ENCODE results near the gene TTC33. TPM values are rescaled to one million over a fixed set of nuclear protein-coding genes. Genes with fewer than 3 reads are reported as not detected.

Gene TTC33
- total RNA-seq, 2 donors from 2014 or later, result 13.5 to 19.3 TPM

GRCh38 chr5:40479939-40480338 lies 275.8 kb downstream of the TTC33 start:
- Mint-ChIP-seq H3K27ac (no peak overlapping the region), H3K9me3 (no peaks in the 10 kb centered on the region), H3K4me1 (no peaks in the 10 kb centered on the region), H3K27me3 (ENCODE audit: insufficient read depth) (no peaks in the 10 kb centered on the region), H3K4me3 (no peak overlapping the region), H3K36me3 (ENCODE audit: low read depth) (no peaks in the 10 kb centered on the region)
- no peaks in the 10 kb centered on the region for H3K27me3 ChIP-seq (ENCODE audit: control insufficient read depth, insufficient read depth, low read length, poor library complexity, severe bottlenecking)
- 57 to 67% methylated on average over 3 of the region's 3 CpGs for WGBS, 2 experiments (ENCODE audit: insufficient coverage in 1 of 2, insufficient read length in 1 of 2)
- H3K9ac ChIP-seq (ENCODE audit: extremely low read depth, low read length, poor library complexity, severe bottlenecking), result no peak overlapping the region
- TF ChIP-seq, protein P1, sequence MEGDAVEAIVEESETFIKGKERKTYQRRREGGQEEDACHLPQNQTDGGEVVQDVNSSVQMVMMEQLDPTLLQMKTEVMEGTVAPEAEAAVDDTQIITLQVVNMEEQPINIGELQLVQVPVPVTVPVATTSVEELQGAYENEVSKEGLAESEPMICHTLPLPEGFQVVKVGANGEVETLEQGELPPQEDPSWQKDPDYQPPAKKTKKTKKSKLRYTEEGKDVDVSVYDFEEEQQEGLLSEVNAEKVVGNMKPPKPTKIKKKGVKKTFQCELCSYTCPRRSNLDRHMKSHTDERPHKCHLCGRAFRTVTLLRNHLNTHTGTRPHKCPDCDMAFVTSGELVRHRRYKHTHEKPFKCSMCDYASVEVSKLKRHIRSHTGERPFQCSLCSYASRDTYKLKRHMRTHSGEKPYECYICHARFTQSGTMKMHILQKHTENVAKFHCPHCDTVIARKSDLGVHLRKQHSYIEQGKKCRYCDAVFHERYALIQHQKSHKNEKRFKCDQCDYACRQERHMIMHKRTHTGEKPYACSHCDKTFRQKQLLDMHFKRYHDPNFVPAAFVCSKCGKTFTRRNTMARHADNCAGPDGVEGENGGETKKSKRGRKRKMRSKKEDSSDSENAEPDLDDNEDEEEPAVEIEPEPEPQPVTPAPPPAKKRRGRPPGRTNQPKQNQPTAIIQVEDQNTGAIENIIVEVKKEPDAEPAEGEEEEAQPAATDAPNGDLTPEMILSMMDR (conservative IDR thresholded peaks at IDR 0.05), result no peak
- H3K4me1 ChIP-seq (ENCODE audit: control insufficient read depth, insufficient read depth, low read length), result no peaks in the 10 kb centered on the region
- no peaks in the 10 kb centered on the region for H3K9me3 ChIP-seq (ENCODE audit: control insufficient read depth, low read length)
- DNase-seq, result no peak
- no peaks in the 10 kb centered on the region for H3K36me3 ChIP-seq (ENCODE audit: control insufficient read depth, insufficient read depth, low read length)
- no peak overlapping the region for H3K27ac ChIP-seq (ENCODE audit: low read depth, low read length)
- H3K4me3 ChIP-seq (ENCODE audit: low read length), result no peak overlapping the region

DNA sequence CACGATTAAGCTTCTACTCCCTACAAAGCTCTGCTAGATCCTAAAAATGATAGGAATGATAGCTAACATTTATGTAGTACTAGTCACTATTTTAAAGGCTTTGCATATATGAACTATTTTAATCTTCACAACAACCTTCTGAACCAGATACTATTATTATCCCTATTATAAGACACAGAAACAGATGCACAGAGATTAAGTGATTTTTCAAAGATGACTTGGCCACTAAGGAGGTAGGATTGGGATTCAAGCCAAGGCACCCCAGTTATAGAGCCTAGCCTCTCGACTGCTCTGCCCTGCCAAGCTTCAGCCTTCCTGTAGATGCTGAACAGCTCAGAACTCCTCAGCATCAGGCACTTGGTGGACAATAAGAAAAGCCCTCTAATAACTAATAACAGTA lies 277.0 kb downstream of the TTC33 start:
- Mint-ChIP-seq H3K4me1 (no peaks in the 10 kb centered on the region), H3K27ac (no peak overlapping the region), H3K27me3 (ENCODE audit: insufficient read depth) (no peaks in the 10 kb centered on the region), H3K4me3 (no peak overlapping the region), H3K9me3 (no peaks in the 10 kb centered on the region), H3K36me3 (ENCODE audit: low read depth) (no peaks in the 10 kb centered on the region)
- Histone ChIP-seq H3K9me3 (ENCODE audit: control insufficient read depth, low read length) (no peaks in the 10 kb centered on the region), H3K4me3 (ENCODE audit: low read length) (no peak overlapping the region), H3K27me3 (ENCODE audit: control insufficient read depth, insufficient read depth, low read length, poor library complexity, severe bottlenecking) (no peaks in the 10 kb centered on the region), H3K27ac (ENCODE audit: low read depth, low read length) (no peak overlapping the region), H3K4me1 (ENCODE audit: control insufficient read depth, insufficient read depth, low read length) (no peaks in the 10 kb centered on the region), H3K9ac (ENCODE audit: extremely low read depth, low read length, poor library complexity, severe bottlenecking) (no peak overlapping the region), H3K36me3 (ENCODE audit: control insufficient read depth, insufficient read depth, low read length) (no peaks in the 10 kb centered on the region)
- no peak for DNase-seq
- TF ChIP-seq, protein P1 (conservative IDR thresholded peaks at IDR 0.05), result no peak
- WGBS, 2 experiments (ENCODE audit: insufficient coverage in 1 of 2, insufficient read length in 1 of 2), result 92 to 100% methylated on average over 1 to 2 of the region's 2 CpGs

DNA sequence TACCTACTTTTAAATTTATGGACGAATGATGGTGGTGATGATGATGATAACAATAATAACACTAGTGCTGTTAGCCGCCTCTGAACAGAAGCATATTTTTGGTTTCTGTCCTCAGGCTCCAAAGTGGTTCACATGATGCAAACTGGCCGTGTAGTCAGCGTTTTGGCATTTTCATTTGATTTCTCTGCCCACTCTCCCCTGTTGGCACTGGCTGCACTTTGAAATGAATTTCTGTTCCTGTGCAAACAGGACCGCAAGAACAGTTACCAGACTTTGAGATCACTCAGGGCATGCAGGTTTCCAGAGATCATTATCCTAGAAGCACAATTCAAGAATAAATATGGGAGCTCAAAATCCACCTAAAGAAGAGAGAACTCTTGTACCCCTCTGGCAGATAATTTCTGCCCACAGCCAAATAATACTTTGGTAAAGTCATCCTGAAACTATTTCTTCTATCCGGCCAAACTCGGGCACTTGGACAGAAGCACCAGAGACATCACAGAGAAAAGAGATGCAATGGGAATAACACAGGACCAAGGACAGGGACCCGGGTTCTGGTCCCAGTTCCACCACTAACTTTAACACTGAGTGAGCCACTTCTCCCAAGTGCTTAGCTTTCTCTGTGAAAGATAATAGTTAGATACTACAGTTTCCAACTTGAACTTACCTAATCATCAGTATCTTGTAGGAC lies 277.8 kb downstream of the TTC33 start:
- Mint-ChIP-seq H3K36me3 (ENCODE audit: low read depth) (no peaks in the 10 kb centered on the region), H3K27ac (no peak overlapping the region), H3K4me1 (no peaks in the 10 kb centered on the region), H3K27me3 (ENCODE audit: insufficient read depth) (no peaks in the 10 kb centered on the region), H3K4me3 (no peak overlapping the region), H3K9me3 (no peaks in the 10 kb centered on the region)
- no peaks in the 10 kb centered on the region for H3K4me1 ChIP-seq (ENCODE audit: control insufficient read depth, insufficient read depth, low read length)
- H3K9ac ChIP-seq (ENCODE audit: extremely low read depth, low read length, poor library complexity, severe bottlenecking), result no peak overlapping the region
- no peaks in the 10 kb centered on the region for H3K27me3 ChIP-seq (ENCODE audit: control insufficient read depth, insufficient read depth, low read length, poor library complexity, severe bottlenecking)
- no peak for DNase-seq
- no peak overlapping the region for H3K27ac ChIP-seq (ENCODE audit: low read depth, low read length)
- no peak overlapping the region for H3K4me3 ChIP-seq (ENCODE audit: low read length)
- H3K9me3 ChIP-seq (ENCODE audit: control insufficient read depth, low read length), result no peaks in the 10 kb centered on the region
- WGBS, 2 experiments (ENCODE audit: insufficient coverage in 1 of 2, insufficient read length in 1 of 2), result 91 to 100% methylated on average over 5 to 8 of the region's 8 CpGs
- H3K36me3 ChIP-seq (ENCODE audit: control insufficient read depth, insufficient read depth, low read length), result no peaks in the 10 kb centered on the region
- TF ChIP-seq, protein P1 (conservative IDR thresholded peaks at IDR 0.05), result no peak

Data from endodermal cell (in vitro differentiated cells).